Peyer's patch (tissue), 4 donors: ENCODE data around the gene ADISSP. TPM values are rescaled to one million over a fixed set of nuclear protein-coding genes. Genes with fewer than 3 reads are reported as not detected.
A peak's percentile ranks its signal among the peaks of the same experiment; 100 is the strongest.

Experiments used
- DNase-seq, 3 donors: peaks; one replicate each; pipeline ENCODE4 v3.0.0-alpha.2; 2017 to 2019
- H3K27ac ChIP-seq, 4 donors: fragments of 200-600 bp; sonication (generic); one replicate each; pipeline ENCODE4 v1.5.1; 2016 to 2019
- H3K27me3 ChIP-seq, 2 donors: fragments of 200-600 bp; sonication (generic); one replicate each; pipeline ENCODE4 v1.5.1; 2019
- H3K36me3 ChIP-seq, 3 donors: fragments of 200-600 bp; sonication (generic); one replicate each; pipeline ENCODE4 v1.5.1; 2016 to 2019
- H3K4me1 ChIP-seq, 4 donors: fragments of 200-600 bp; sonication (generic); one replicate each; pipeline ENCODE4 v1.5.1; 2016 to 2019
- H3K4me3 ChIP-seq, 4 donors: fragments of 200-600 bp; sonication (generic); 1 replicate in 3 of 4; 2 replicates in 1 of 4; pipeline ENCODE4 v1.5.1; 2016 to 2019; ENCODE audit warnings: mild to moderate bottlenecking in 1 of 4
- H3K9me3 ChIP-seq, 4 donors: fragments of 200-600 bp; sonication (generic); one replicate each; pipeline ENCODE4 v1.5.1; 2016 to 2019; ENCODE audit warnings: mild to moderate bottlenecking in 1 of 4
- CTCF ChIP-seq, 6 experiments: fragments of 450-650 bp in 4 of 6; fragments of 200-600 bp in 2 of 6; sonication (generic) in 1 of 6; IDR thresholded peaks; one replicate each; pipeline ENCODE4 v1.5.1; 2017 to 2019; ENCODE audit warnings: antibody characterized with exemption in 6 of 6, mild to moderate bottlenecking in 3 of 6, moderate library complexity in 1 of 6
- POLR2A ChIP-seq, 2 donors: fragments of 450-650 bp; IDR thresholded peaks; one replicate each; pipeline ENCODE4 v1.5.1; 2017; ENCODE audit warnings: antibody characterized with exemption in 2 of 2, mild to moderate bottlenecking in 2 of 2, moderate library complexity in 2 of 2
- total RNA-seq, 4 donors: library from RNA; depleted of rRNA; stranded (reverse); fragments of >200 nt; gene quantifications; one replicate each; pipeline ENCODE4 v1.1.0, GENCODE V29; 2016

The ADISSP gene
- total RNA-seq, 4 donors from 2014 or later = 7.4 to 13.2 (median 10.2) TPM

- no peak for TF ChIP-seq POLR2A (IDR thresholded peaks at IDR 0.05)
- TF ChIP-seq CTCF (IDR thresholded peaks at IDR 0.05) = peak in 1 of 6 experiments; percentile 2
- Histone ChIP-seq H3K36me3 (peaks cover 0 to 11% (median 0%) of the 10 kb centered on the region in 3 donors), H3K4me3 (peak overlapping the region; percentile 44 to 79 (median 62)), H3K4me1 (peaks cover under 1 to 61% (median 12%) of the 10 kb centered on the region in 4 donors), H3K27ac (peak overlapping the region; percentile 70 to 87 (median 80)), H3K9me3 (no peaks in the 10 kb centered on the region), H3K27me3 (no peaks in the 10 kb centered on the region)
- DNase-seq = peak; percentile 40 to 76 (median 69)
These were observed 18.6 kb upstream of the ADISSP start for GRCh38 chr20:3786126-3786484.

- peak overlapping the region; percentile 44 to 79 (median 62) for H3K4me3 ChIP-seq
- peaks cover 3 to 66% (median 14%) of the 10 kb centered on the region in 4 donors for H3K4me1 ChIP-seq
- no peaks in the 10 kb centered on the region for H3K27me3 ChIP-seq
- TF ChIP-seq CTCF (IDR thresholded peaks at IDR 0.05) (no peak), POLR2A (IDR thresholded peaks at IDR 0.05) (no peak)
- peak overlapping the region; percentile 70 to 87 (median 80) for H3K27ac ChIP-seq
- no peak for DNase-seq
- H3K36me3 ChIP-seq = peaks cover 0 to 11% (median 0%) of the 10 kb centered on the region in 3 donors
- H3K9me3 ChIP-seq = no peaks in the 10 kb centered on the region
These were observed 17.9 kb upstream of the ADISSP start for GRCh38 chr20:3785240-3786125.

- Histone ChIP-seq H3K27ac (no peak overlapping the region), H3K4me3 (peak overlapping the region in 2 of 4 donors; percentile 77 to 79), H3K27me3 (no peaks in the 10 kb centered on the region), H3K36me3 (peaks cover 0 to 11% (median 0%) of the 10 kb centered on the region in 3 donors), H3K9me3 (no peaks in the 10 kb centered on the region), H3K4me1 (peaks cover 3 to 66% (median 14%) of the 10 kb centered on the region in 4 donors)
- no peak for DNase-seq
- TF ChIP-seq POLR2A (IDR thresholded peaks at IDR 0.05) = no peak
- no peak for TF ChIP-seq CTCF (IDR thresholded peaks at IDR 0.05)
These were observed 17.3 kb upstream of the ADISSP start for GRCh38 chr20:3784863-3785239.

- Histone ChIP-seq H3K36me3 (peaks cover 0 to 11% (median 0%) of the 10 kb centered on the region in 3 donors), H3K27me3 (no peaks in the 10 kb centered on the region), H3K27ac (no peak overlapping the region), H3K4me3 (peak overlapping the region in 1 of 4 donors; percentile 79), H3K9me3 (no peaks in the 10 kb centered on the region), H3K4me1 (peaks cover 3 to 66% (median 14%) of the 10 kb centered on the region in 4 donors)
- DNase-seq = no peak
- TF ChIP-seq POLR2A (IDR thresholded peaks at IDR 0.05) (no peak), CTCF (IDR thresholded peaks at IDR 0.05) (no peak)
These were observed 16.8 kb upstream of the ADISSP start for GRCh38 chr20:3784216-3784853.

GRCh38 chr20:3783511-3784195, 16.1 kb upstream of the ADISSP start:
- no peaks in the 10 kb centered on the region for H3K27me3 ChIP-seq
- H3K4me1 ChIP-seq = peaks cover 3 to 63% (median 14%) of the 10 kb centered on the region in 4 donors
- H3K27ac ChIP-seq = no peak overlapping the region
- H3K9me3 ChIP-seq = no peaks in the 10 kb centered on the region
- DNase-seq = no peak
- peaks cover 0 to 11% (median 0%) of the 10 kb centered on the region in 3 donors for H3K36me3 ChIP-seq
- no peak overlapping the region for H3K4me3 ChIP-seq
- TF ChIP-seq POLR2A (IDR thresholded peaks at IDR 0.05) (no peak), CTCF (IDR thresholded peaks at IDR 0.05) (no peak)
